ENCODE data around the gene NSG1.

NSG1 gene

GRCh38 chr4:4361883-4362282, 25.0 kb upstream of the NSG1 start:
- no peak overlapping the region for H3K4me2 ChIP-seq (ENCODE audit: low read depth, low read length, poor library complexity, severe bottlenecking)

DNA sequence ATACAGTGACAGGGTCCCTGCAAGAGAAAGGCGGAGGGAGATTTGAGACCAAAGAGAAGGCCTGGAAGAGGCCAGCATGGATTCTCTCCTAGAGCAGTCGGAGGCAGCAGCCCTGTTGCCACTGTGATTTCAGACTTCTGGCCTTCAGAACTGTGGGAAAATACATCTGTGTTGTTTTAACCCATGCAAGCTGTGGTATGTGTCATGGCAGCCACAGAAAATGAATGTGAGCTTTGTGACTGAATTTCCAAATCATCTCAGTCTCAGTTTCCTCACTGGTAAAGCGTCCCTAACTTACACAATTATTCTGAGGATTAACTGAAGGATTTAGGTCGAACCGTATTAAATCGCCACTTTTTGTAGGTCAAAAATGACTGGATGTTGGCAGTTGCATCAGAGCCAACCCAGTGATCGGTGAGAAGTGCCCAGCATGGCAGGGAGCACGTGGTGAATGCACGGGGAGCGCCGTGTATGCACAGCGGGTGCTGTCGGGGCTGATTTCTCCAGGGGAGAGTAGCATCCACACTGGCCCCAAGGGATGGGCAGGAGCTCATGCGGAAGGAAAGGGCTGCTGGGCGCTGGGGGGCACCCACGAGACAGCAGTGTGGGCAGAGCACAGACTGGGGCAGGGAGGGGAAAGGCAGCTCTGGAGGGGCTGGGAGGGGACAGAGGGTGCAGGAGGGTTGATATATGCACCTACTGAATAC, 23.8 kb upstream of the NSG1 start:
- H3K36me3 ChIP-seq (ENCODE audit: insufficient read depth, low read length), result no peaks in the 10 kb centered on the region
- H2AFZ ChIP-seq (ENCODE audit: low read length), result no peak overlapping the region
- H3K4me2 ChIP-seq (ENCODE audit: low read depth, low read length, poor library complexity, severe bottlenecking), result no peak overlapping the region
- H3K79me2 ChIP-seq (ENCODE audit: insufficient read depth, low read length), result no peaks in the 10 kb centered on the region
- H3K9me3 ChIP-seq (ENCODE audit: insufficient read depth, low read depth, low read length), result no peaks in the 10 kb centered on the region; the same call in 1 of the 2 replicates
- TF ChIP-seq EZH2phosphoT487 (IDR thresholded peaks at IDR 0.05; ENCODE audit: borderline replicate concordance), result no peak
- no peak for TF ChIP-seq CTCF (conservative IDR thresholded peaks at IDR 0.05; ENCODE audit: low read length)
- H3K27me3 ChIP-seq (ENCODE audit: insufficient read depth, low read length, poor library complexity, severe bottlenecking), result no peaks in the 10 kb centered on the region
- H3K4me3 ChIP-seq (ENCODE audit: low read length, poor library complexity, severe bottlenecking), result no peak overlapping the region
- H3F3A ChIP-seq (ENCODE audit: low read depth), result no peaks in the 10 kb centered on the region
- H3K9me2 ChIP-seq (replicated peaks; ENCODE audit: low read depth, low read length), result no peaks in the 10 kb centered on the region
- no peak overlapping the region for H3K9ac ChIP-seq (ENCODE audit: low read depth, low read length, poor library complexity, severe bottlenecking)
- H4K20me1 ChIP-seq (ENCODE audit: insufficient read depth, low read length, poor library complexity, severe bottlenecking), result no peaks in the 10 kb centered on the region
- no peaks in the 10 kb centered on the region for H3K4me1 ChIP-seq (ENCODE audit: insufficient read depth, low read length, poor library complexity, severe bottlenecking)

More at GRCh38 chr4:4361883-4362282, 25.0 kb upstream of the NSG1 start:
- Histone ChIP-seq H4K20me1 (ENCODE audit: insufficient read depth, low read length, poor library complexity, severe bottlenecking) (no peaks in the 10 kb centered on the region), H3K9ac (ENCODE audit: low read depth, low read length, poor library complexity, severe bottlenecking) (no peak overlapping the region), H3K36me3 (ENCODE audit: insufficient read depth, low read length) (no peaks in the 10 kb centered on the region), H3K27me3 (ENCODE audit: insufficient read depth, low read length, poor library complexity, severe bottlenecking) (no peaks in the 10 kb centered on the region), H3K9me2 (replicated peaks; ENCODE audit: low read depth, low read length) (no peaks in the 10 kb centered on the region), H3F3A (ENCODE audit: low read depth) (no peaks in the 10 kb centered on the region), H2AFZ (ENCODE audit: low read length) (no peak overlapping the region), H3K79me2 (ENCODE audit: insufficient read depth, low read length) (no peaks in the 10 kb centered on the region), H3K4me3 (ENCODE audit: low read length, poor library complexity, severe bottlenecking) (no peak overlapping the region), H3K9me3 (ENCODE audit: insufficient read depth, low read depth, low read length) (no peaks in the 10 kb centered on the region; the same call in 1 of the 2 replicates), H3K4me1 (ENCODE audit: insufficient read depth, low read length, poor library complexity, severe bottlenecking) (no peaks in the 10 kb centered on the region)
- TF ChIP-seq EZH2phosphoT487 (IDR thresholded peaks at IDR 0.05; ENCODE audit: borderline replicate concordance) (no peak), CTCF (conservative IDR thresholded peaks at IDR 0.05; ENCODE audit: low read length) (no peak)

DNA sequence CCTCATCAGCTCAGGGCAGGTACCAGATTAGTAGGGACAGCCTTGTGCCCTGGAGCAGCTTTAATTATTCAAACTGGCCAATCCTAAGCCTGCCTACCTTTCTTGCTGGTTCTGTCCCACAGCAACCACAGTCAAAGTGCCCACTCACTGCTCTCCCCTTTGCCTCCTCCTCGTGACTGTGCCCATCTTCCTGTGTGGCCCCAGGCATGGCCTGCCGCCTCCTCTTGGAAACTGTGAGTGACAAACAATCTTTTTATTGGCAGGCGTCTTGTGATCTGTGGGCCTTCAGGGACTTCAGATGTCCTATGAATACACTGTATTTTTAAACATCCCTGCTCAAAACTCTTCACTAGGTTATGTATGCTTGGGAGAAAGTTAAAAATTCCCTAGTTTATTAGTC, 22.8 kb upstream of the NSG1 start:
- H3K9me2 ChIP-seq (replicated peaks; ENCODE audit: low read depth, low read length), result no peaks in the 10 kb centered on the region
- no peaks in the 10 kb centered on the region for H3K79me2 ChIP-seq (ENCODE audit: insufficient read depth, low read length)
- no peaks in the 10 kb centered on the region; the same call in 1 of the 2 replicates for H3K9me3 ChIP-seq (ENCODE audit: insufficient read depth, low read depth, low read length)
- no peaks in the 10 kb centered on the region for H3K4me1 ChIP-seq (ENCODE audit: insufficient read depth, low read length, poor library complexity, severe bottlenecking)
- no peak for TF ChIP-seq EZH2phosphoT487 (IDR thresholded peaks at IDR 0.05; ENCODE audit: borderline replicate concordance)
- no peak for TF ChIP-seq CTCF (conservative IDR thresholded peaks at IDR 0.05; ENCODE audit: low read length)
- no peaks in the 10 kb centered on the region for H3K36me3 ChIP-seq (ENCODE audit: insufficient read depth, low read length)
- H3F3A ChIP-seq (ENCODE audit: low read depth), result no peaks in the 10 kb centered on the region
- H4K20me1 ChIP-seq (ENCODE audit: insufficient read depth, low read length, poor library complexity, severe bottlenecking), result no peaks in the 10 kb centered on the region
- H3K9ac ChIP-seq (ENCODE audit: low read depth, low read length, poor library complexity, severe bottlenecking), result no peak overlapping the region
- no peak overlapping the region for H2AFZ ChIP-seq (ENCODE audit: low read length)
- H3K27me3 ChIP-seq (ENCODE audit: insufficient read depth, low read length, poor library complexity, severe bottlenecking), result no peaks in the 10 kb centered on the region
- H3K4me3 ChIP-seq (ENCODE audit: low read length, poor library complexity, severe bottlenecking), result no peak overlapping the region
- H3K4me2 ChIP-seq (ENCODE audit: low read depth, low read length, poor library complexity, severe bottlenecking), result no peak overlapping the region
